Neuronal stem cell (in vitro differentiated cells): ENCODE measurements around the gene APOLD1.

Source experiments
- DNase-seq: peaks from one replicate; pipeline ENCODE4 v3.0.0-alpha.2; 2013; ENCODE audit warnings: low spot score
- H2AFZ ChIP-seq: one replicate; pipeline ENCODE4 v1.6.1; 2013; ENCODE audit warnings: mild to moderate bottlenecking, low read length, inconsistent platforms
- H2AK5ac ChIP-seq: 2 replicates; pipeline ENCODE4 v1.6.1; 2013; ENCODE audit warnings: low read depth, mild to moderate bottlenecking, inconsistent platforms, low read length, moderate library complexity, mixed read lengths
- H2BK120ac ChIP-seq: 2 replicates; pipeline ENCODE4 v1.6.1; 2013; ENCODE audit warnings: low read depth, mild to moderate bottlenecking, inconsistent platforms, low read length, moderate library complexity, mixed read lengths
- H2BK12ac ChIP-seq: one replicate; pipeline ENCODE4 v1.6.1; 2013; ENCODE audit warnings: low read length, inconsistent platforms
- H2BK15ac ChIP-seq: 2 replicates; pipeline ENCODE4 v1.6.1; 2013; ENCODE audit warnings: mild to moderate bottlenecking, low read length, inconsistent platforms, mixed read lengths
- H2BK5ac ChIP-seq: one replicate; pipeline ENCODE4 v1.6.1; 2013; ENCODE audit warnings: inconsistent platforms, mild to moderate bottlenecking, low read length, moderate library complexity
- H3K14ac ChIP-seq: one replicate; pipeline ENCODE4 v1.6.1; 2013; ENCODE audit warnings: low read length, inconsistent platforms
- H3K18ac ChIP-seq: 2 replicates; pipeline ENCODE4 v1.6.1; 2013; ENCODE audit warnings: low read length, inconsistent platforms
- H3K23ac ChIP-seq: 2 replicates; pipeline ENCODE4 v1.6.1; 2013; ENCODE audit warnings: low read depth, mild to moderate bottlenecking, mixed read lengths, low read length, inconsistent platforms; ENCODE audit not compliant: poor library complexity
- H3K27ac ChIP-seq: replicated peaks from 3 replicates; pipeline ENCODE4 v1.5.1; 2013; ENCODE audit warnings: low read length, inconsistent platforms
- H3K27me3 ChIP-seq, 3 experiments: 2 replicates each; pipeline ENCODE4 v1.6.1; 2013; ENCODE audit warnings: low read length in 3 of 3, mild to moderate bottlenecking in 2 of 3, inconsistent platforms in 1 of 3, low read depth in 1 of 3, mixed read lengths in 1 of 3, moderate library complexity in 1 of 3; ENCODE audit not compliant: control insufficient read depth in 3 of 3, insufficient read depth in 3 of 3
- H3K36me3 ChIP-seq, 2 donors: replicated peaks in 1 of 2; 2 replicates each; pipeline ENCODE4 v1.6.1; 2013; ENCODE audit warnings: low read length in 2 of 2; ENCODE audit not compliant: control insufficient read depth in 2 of 2, insufficient read depth in 2 of 2
- H3K4ac ChIP-seq: 2 replicates; pipeline ENCODE4 v1.6.1; 2013; ENCODE audit warnings: inconsistent platforms, mild to moderate bottlenecking, low read length, moderate library complexity
- H3K4me1 ChIP-seq, 2 donors: 1 replicate in 1 of 2; 2 replicates in 1 of 2; pipeline ENCODE4 v1.6.1; 2013; ENCODE audit warnings: low read length in 2 of 2, low read depth in 1 of 2; ENCODE audit not compliant: control insufficient read depth in 2 of 2, insufficient read depth in 1 of 2
- H3K4me2 ChIP-seq: one replicate; pipeline ENCODE4 v1.6.1; 2013; ENCODE audit warnings: mild to moderate bottlenecking, low read length, inconsistent platforms; ENCODE audit not compliant: insufficient read depth, poor library complexity, severe bottlenecking
- H3K4me3 ChIP-seq, 2 donors: 2 replicates each; pipeline ENCODE4 v1.5.1; 2013; ENCODE audit warnings: low read length in 2 of 2, mild to moderate bottlenecking in 2 of 2, inconsistent platforms in 1 of 2, moderate library complexity in 1 of 2
- H3K79me1 ChIP-seq: one replicate; pipeline ENCODE4 v1.6.1; 2013; ENCODE audit warnings: low read depth, mild to moderate bottlenecking, inconsistent platforms, low read length, moderate library complexity
- H3K9ac ChIP-seq: one replicate; pipeline ENCODE4 v1.6.1; 2013; ENCODE audit warnings: mild to moderate bottlenecking, low read depth, low read length, inconsistent platforms; ENCODE audit not compliant: poor library complexity
- H3K9me3 ChIP-seq, 2 donors: replicated peaks in 1 of 2; 2 replicates each; pipeline versions ENCODE3 to v1.6.1; 2013; ENCODE audit warnings: low read length in 2 of 2, mild to moderate bottlenecking in 2 of 2, inconsistent platforms in 1 of 2, low read depth in 1 of 2, mixed read lengths in 1 of 2, moderate library complexity in 1 of 2; ENCODE audit not compliant: control insufficient read depth in 2 of 2, insufficient read depth in 1 of 2
- H4K8ac ChIP-seq: one replicate; pipeline ENCODE4 v1.6.1; 2013; ENCODE audit warnings: low read depth, mild to moderate bottlenecking, inconsistent platforms, low read length, moderate library complexity
- H4K91ac ChIP-seq: one replicate; pipeline ENCODE4 v1.6.1; 2013; ENCODE audit warnings: low read length, low read depth, mild to moderate bottlenecking, inconsistent platforms; ENCODE audit not compliant: poor library complexity
- WGBS, 2 donors: extraction: QIAGEN DNeasy Blood & Tissue Kit; methylation state at CpG; one replicate each; pipeline ENCODE4 v1.1.7; 2013; ENCODE audit warnings: missing lambda C conversion rate in 2 of 2, mixed read lengths in 1 of 2; ENCODE audit not compliant: insufficient read length in 2 of 2, insufficient replicate concordance in 1 of 2; ENCODE audit errors: extremely low coverage in 2 of 2; 5-methylcytosine and 5-hydroxymethylcytosine counted together

The APOLD1 gene

GRCh38 chr12:12741660-12742059 lies 43.8 kb upstream of the APOLD1 start:
- DNase-seq: no peak
- WGBS, 2 donors: no CpG with 5 or more reads among the region's 3 CpGs

GRCh38 chr12:12744546-12745305 lies 40.7 kb upstream of the APOLD1 start:
- H2BK15ac ChIP-seq: no peak overlapping the region
- H3K23ac ChIP-seq: no peak overlapping the region
- H3K36me3 ChIP-seq: no peaks in the 10 kb centered on the region
- H3K18ac ChIP-seq: no peak overlapping the region
- no peak overlapping the region for H3K4me3 ChIP-seq
- no CpG with 5 or more reads among the region's 8 CpGs for WGBS, 2 donors
- DNase-seq: no peak
- H2AK5ac ChIP-seq: no peak overlapping the region
- H2AFZ ChIP-seq: no peak overlapping the region
- H2BK5ac ChIP-seq: no peak overlapping the region
- H3K4me2 ChIP-seq: no peak overlapping the region
- H4K91ac ChIP-seq: no peak overlapping the region
- no peaks in the 10 kb centered on the region for H3K4me1 ChIP-seq
- H3K27ac ChIP-seq: no peak overlapping the region
- H3K27me3 ChIP-seq: no peaks in the 10 kb centered on the region
- H3K79me1 ChIP-seq: no peaks in the 10 kb centered on the region
- H4K8ac ChIP-seq: no peak overlapping the region
- no peaks in the 10 kb centered on the region for H3K9me3 ChIP-seq
- no peak overlapping the region for H3K4ac ChIP-seq
- H3K9ac ChIP-seq: no peak overlapping the region
- H2BK120ac ChIP-seq: no peak overlapping the region
- no peak overlapping the region for H2BK12ac ChIP-seq
- H3K14ac ChIP-seq: no peak overlapping the region

More at GRCh38 chr12:12741660-12742059, 43.8 kb upstream of the APOLD1 start:
- H3K4me3 ChIP-seq: no peak overlapping the region
- no peak overlapping the region for H4K8ac ChIP-seq
- no peak overlapping the region for H2AK5ac ChIP-seq
- no peak overlapping the region for H3K4me2 ChIP-seq
- H3K9ac ChIP-seq: no peak overlapping the region
- no peaks in the 10 kb centered on the region for H3K27me3 ChIP-seq
- H2BK120ac ChIP-seq: no peak overlapping the region
- no peak overlapping the region for H3K18ac ChIP-seq
- H3K23ac ChIP-seq: no peak overlapping the region
- peaks cover 2 to 10% of the 10 kb centered on the region in 2 donors for H3K4me1 ChIP-seq
- no peak overlapping the region for H2BK15ac ChIP-seq
- no peaks in the 10 kb centered on the region for H3K79me1 ChIP-seq
- no peaks in the 10 kb centered on the region for H3K9me3 ChIP-seq
- no peak overlapping the region for H3K14ac ChIP-seq
- no peak overlapping the region for H2BK12ac ChIP-seq
- H3K27ac ChIP-seq: no peak overlapping the region
- H4K91ac ChIP-seq: no peak overlapping the region
- H3K4ac ChIP-seq: no peak overlapping the region
- H3K36me3 ChIP-seq: no peaks in the 10 kb centered on the region
- no peak overlapping the region for H2AFZ ChIP-seq
- H2BK5ac ChIP-seq: no peak overlapping the region

- Histone ChIP-seq H3K27ac (no peak overlapping the region), H2BK12ac (no peak overlapping the region), H4K91ac (no peak overlapping the region), H3K79me1 (no peaks in the 10 kb centered on the region), H3K27me3 (no peaks in the 10 kb centered on the region), H3K4me1 (no peaks in the 10 kb centered on the region), H2BK120ac (no peak overlapping the region), H3K36me3 (no peaks in the 10 kb centered on the region), H3K14ac (no peak overlapping the region), H2BK5ac (no peak overlapping the region), H3K4ac (no peak overlapping the region), H2AFZ (no peak overlapping the region), H2AK5ac (no peak overlapping the region), H3K23ac (no peak overlapping the region), H3K9me3 (no peaks in the 10 kb centered on the region), H2BK15ac (no peak overlapping the region), H3K4me3 (no peak overlapping the region), H3K4me2 (no peak overlapping the region), H3K9ac (no peak overlapping the region), H3K18ac (no peak overlapping the region), H4K8ac (no peak overlapping the region)
- no CpG with 5 or more reads among the region's 7 CpGs for WGBS, 2 donors
- DNase-seq: no peak
Observed at GRCh38 chr12:12745576-12746211, 39.8 kb upstream of the APOLD1 start.

GRCh38 chr12:12747278-12747677 lies 38.2 kb upstream of the APOLD1 start:
- Histone ChIP-seq H2BK5ac (no peak overlapping the region), H3K4ac (no peak overlapping the region), H3K23ac (no peak overlapping the region), H3K36me3 (no peaks in the 10 kb centered on the region), H3K9ac (no peak overlapping the region), H3K4me3 (no peak overlapping the region), H3K27ac (no peak overlapping the region), H3K4me1 (no peaks in the 10 kb centered on the region), H3K79me1 (no peaks in the 10 kb centered on the region), H2BK15ac (no peak overlapping the region), H3K27me3 (no peaks in the 10 kb centered on the region), H4K8ac (no peak overlapping the region), H3K14ac (no peak overlapping the region), H3K4me2 (no peak overlapping the region), H3K18ac (no peak overlapping the region), H3K9me3 (no peaks in the 10 kb centered on the region), H2BK120ac (no peak overlapping the region), H4K91ac (no peak overlapping the region), H2AFZ (no peak overlapping the region), H2AK5ac (no peak overlapping the region), H2BK12ac (no peak overlapping the region)
- DNase-seq: no peak
- no CpG with 5 or more reads among the region's 3 CpGs for WGBS, 2 donors
